22Rv1 (cell line): ENCODE measurements around the gene SLC1A7.

Experiments used
- CTCF ChIP-seq: fragments of 450-650 bp; IDR thresholded peaks from 2 replicates; pipeline ENCODE4 v1.5.1; 2017; ENCODE audit warnings: mild to moderate bottlenecking
- ZFX ChIP-seq: fragments of 450-650 bp; IDR thresholded peaks from 2 replicates; pipeline ENCODE4 v1.6.1; 2017; ENCODE audit warnings: antibody characterized with exemption, borderline replicate concordance

GRCh38 chr1:53126495-53126894 is 15.9 kb downstream of the SLC1A7 start:
- TF ChIP-seq CTCF (no peak), ZFX (no peak)
